ENCODE measurements around the gene INF2. TPM values are rescaled to one million over a fixed set of nuclear protein-coding genes. Genes with fewer than 3 reads are reported as not detected.

The INF2 gene
- total RNA-seq, 1 donor from 2014 or later = 126 TPM

GRCh38 chr14:104698688-104699425 lies 9.4 kb downstream of the INF2 start:
- Mint-ChIP-seq H3K9me3 (ENCODE audit: unreplicated experiment) (no peaks in the 10 kb centered on the region), H3K4me3 (ENCODE audit: unreplicated experiment) (no peak overlapping the region), H3K27ac (ENCODE audit: unreplicated experiment) (peak overlapping the region; percentile 72), H3K27me3 (ENCODE audit: low read depth, unreplicated experiment) (no peaks in the 10 kb centered on the region), H3K4me1 (ENCODE audit: low read depth, unreplicated experiment) (peaks cover 23% of the 10 kb centered on the region), H3K36me3 (ENCODE audit: low read depth, unreplicated experiment) (peaks cover 11% of the 10 kb centered on the region)
- Histone ChIP-seq H2AFZ (ENCODE audit: low read depth, low read length) (no peak overlapping the region), H3K4me2 (ENCODE audit: low read length) (no peak overlapping the region), H3K27me3 (ENCODE audit: insufficient read depth, low read length) (no peaks in the 10 kb centered on the region), H3K36me3 (ENCODE audit: insufficient read depth, low read length) (peaks cover 5% of the 10 kb centered on the region), H3K4me3 (ENCODE audit: insufficient read depth, low read depth, low read length) (no peak overlapping the region), H3K4me1 (ENCODE audit: insufficient read depth, low read length) (peaks cover 36% of the 10 kb centered on the region), H4K20me1 (ENCODE audit: insufficient read depth, low read length) (peaks cover 91% of the 10 kb centered on the region), H3K9ac (ENCODE audit: low read length) (no peak overlapping the region), H3K27ac (ENCODE audit: low read depth, low read length) (no peak overlapping the region), H3K79me2 (ENCODE audit: insufficient read depth, low read length) (peaks cover 74% of the 10 kb centered on the region), H3K9me3 (ENCODE audit: insufficient read depth, low read depth, low read length) (no peaks in the 10 kb centered on the region)
- TF ChIP-seq CTCF (IDR thresholded peaks at IDR 0.05; ENCODE audit: insufficient read depth, low read depth, low read length) = no peak
- TF ChIP-seq EZH2 (IDR thresholded peaks at IDR 0.05; ENCODE audit: insufficient read depth, low read length) = no peak
- DNase-seq (ENCODE audit: low read depth) (no peak), FAIRE-seq (no peak)

- DNase-seq (ENCODE audit: low read depth) = no peak
- H3K9me3 Mint-ChIP-seq (ENCODE audit: unreplicated experiment) = no peaks in the 10 kb centered on the region
- Histone ChIP-seq H3K27ac (ENCODE audit: low read depth, low read length) (no peak overlapping the region), H3K27me3 (ENCODE audit: insufficient read depth, low read length) (no peaks in the 10 kb centered on the region), H3K79me2 (ENCODE audit: insufficient read depth, low read length) (peaks cover 69% of the 10 kb centered on the region), H3K36me3 (ENCODE audit: insufficient read depth, low read length) (peaks cover 7% of the 10 kb centered on the region), H3K4me1 (ENCODE audit: insufficient read depth, low read length) (peaks cover 33% of the 10 kb centered on the region), H2AFZ (ENCODE audit: low read depth, low read length) (no peak overlapping the region), H3K9me3 (ENCODE audit: insufficient read depth, low read depth, low read length) (no peaks in the 10 kb centered on the region), H3K9ac (ENCODE audit: low read length) (no peak overlapping the region), H4K20me1 (ENCODE audit: insufficient read depth, low read length) (peaks cover 85% of the 10 kb centered on the region), H3K4me2 (ENCODE audit: low read length) (no peak overlapping the region), H3K4me3 (ENCODE audit: insufficient read depth, low read depth, low read length) (no peak overlapping the region)
- no peaks in the 10 kb centered on the region for H3K27me3 Mint-ChIP-seq (ENCODE audit: low read depth, unreplicated experiment)
- H3K27ac Mint-ChIP-seq (ENCODE audit: unreplicated experiment) = no peak overlapping the region
- no peak for TF ChIP-seq CTCF (IDR thresholded peaks at IDR 0.05; ENCODE audit: insufficient read depth, low read depth, low read length)
- TF ChIP-seq EZH2 (IDR thresholded peaks at IDR 0.05; ENCODE audit: insufficient read depth, low read length) = no peak
- no peak for FAIRE-seq
- H3K4me1 Mint-ChIP-seq (ENCODE audit: low read depth, unreplicated experiment) = peaks cover 21% of the 10 kb centered on the region
- H3K4me3 Mint-ChIP-seq (ENCODE audit: unreplicated experiment) = no peak overlapping the region
- H3K36me3 Mint-ChIP-seq (ENCODE audit: low read depth, unreplicated experiment) = peaks cover 12% of the 10 kb centered on the region
Observed at GRCh38 chr14:104699426-104699748, 10.0 kb downstream of the INF2 start.

DNA sequence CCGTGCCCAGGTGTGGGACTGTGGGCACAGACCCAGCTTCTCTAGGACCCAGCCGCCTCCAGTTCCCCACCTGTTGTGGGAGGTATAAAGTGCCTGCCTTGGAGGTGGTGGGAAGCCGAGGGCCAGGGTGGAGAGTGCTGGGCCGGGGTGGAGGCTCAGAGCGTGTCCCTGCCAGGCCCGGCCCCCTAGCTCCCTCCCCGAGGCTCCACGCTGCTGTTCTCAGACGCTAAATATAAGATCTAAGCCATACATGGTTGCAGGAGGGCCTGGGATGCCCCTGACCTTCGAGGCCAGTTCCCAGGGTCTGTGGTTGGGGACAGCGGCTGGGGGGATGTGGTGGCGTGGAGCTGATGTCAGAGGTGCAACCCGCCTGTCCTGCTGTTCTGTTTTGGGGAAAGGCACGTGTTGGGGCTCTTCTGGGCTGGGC lies 10.8 kb downstream of the INF2 start:
- peaks cover 16% of the 10 kb centered on the region for H3K36me3 Mint-ChIP-seq (ENCODE audit: low read depth, unreplicated experiment)

More for the DNA sequence above, 10.8 kb downstream of the INF2 start:
- no peak overlapping the region for H3K9ac ChIP-seq (ENCODE audit: low read length)
- H3K4me1 Mint-ChIP-seq (ENCODE audit: low read depth, unreplicated experiment) = peaks cover 15% of the 10 kb centered on the region
- H3K27me3 ChIP-seq (ENCODE audit: insufficient read depth, low read length) = no peaks in the 10 kb centered on the region
- TF ChIP-seq EZH2 (IDR thresholded peaks at IDR 0.05; ENCODE audit: insufficient read depth, low read length) (no peak), CTCF (IDR thresholded peaks at IDR 0.05; ENCODE audit: insufficient read depth, low read depth, low read length) (no peak)
- no peak overlapping the region for H3K27ac ChIP-seq (ENCODE audit: low read depth, low read length)
- FAIRE-seq (no peak), DNase-seq (ENCODE audit: low read depth) (no peak)
- H3K4me3 Mint-ChIP-seq (ENCODE audit: unreplicated experiment) = no peak overlapping the region
- H2AFZ ChIP-seq (ENCODE audit: low read depth, low read length) = no peak overlapping the region
- no peaks in the 10 kb centered on the region for H3K27me3 Mint-ChIP-seq (ENCODE audit: low read depth, unreplicated experiment)
- H3K9me3 ChIP-seq (ENCODE audit: insufficient read depth, low read depth, low read length) = no peaks in the 10 kb centered on the region
- H3K4me2 ChIP-seq (ENCODE audit: low read length) = no peak overlapping the region
- peaks cover 24% of the 10 kb centered on the region for H3K4me1 ChIP-seq (ENCODE audit: insufficient read depth, low read length)
- H3K36me3 ChIP-seq (ENCODE audit: insufficient read depth, low read length) = peaks cover 11% of the 10 kb centered on the region
- no peak overlapping the region for H3K27ac Mint-ChIP-seq (ENCODE audit: unreplicated experiment)
- peaks cover 82% of the 10 kb centered on the region for H4K20me1 ChIP-seq (ENCODE audit: insufficient read depth, low read length)
- H3K4me3 ChIP-seq (ENCODE audit: insufficient read depth, low read depth, low read length) = no peak overlapping the region
- peaks cover 60% of the 10 kb centered on the region for H3K79me2 ChIP-seq (ENCODE audit: insufficient read depth, low read length)
- no peaks in the 10 kb centered on the region for H3K9me3 Mint-ChIP-seq (ENCODE audit: unreplicated experiment)
